Loucy (cell line): ENCODE data around the gene SLC43A3.

Experiments
- EZH2phosphoT487 ChIP-seq: fragments of 200-600 bp; IDR thresholded peaks from 2 replicates; pipeline ENCODE4 v1.6.1; 2018; ENCODE audit warnings: antibody characterized with exemption, mild to moderate bottlenecking, moderate library complexity, borderline replicate concordance
- TF ChIP-seq, protein P1 (sequence below): fragments of 200-600 bp; sonication (generic); conservative IDR thresholded peaks from 2 replicates; pipeline ENCODE4 v1.5.1; 2014; ENCODE audit warnings: mild to moderate bottlenecking, antibody characterized with exemption, low read length

DNA sequence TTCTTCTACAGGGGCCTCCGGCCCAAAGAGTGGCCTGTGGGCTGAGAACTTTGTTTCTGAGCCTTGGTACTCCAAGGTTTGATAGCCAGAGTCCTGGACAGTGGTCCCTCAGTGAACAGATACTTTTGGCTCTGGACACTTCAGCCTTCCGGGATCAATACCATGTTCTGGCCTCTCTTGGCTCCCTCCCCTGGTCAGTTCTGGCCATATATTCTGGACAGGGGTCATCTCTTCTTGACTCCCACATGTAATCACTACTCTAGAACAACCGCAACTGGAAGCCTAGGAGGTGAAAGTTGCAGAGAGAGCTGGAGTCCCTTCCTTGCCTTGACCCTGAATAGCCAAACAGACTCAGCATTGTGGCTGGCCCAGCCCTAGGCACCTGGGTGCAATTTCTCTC is 35.7 kb upstream of the SLC43A3 start:
- TF ChIP-seq, protein P1, sequence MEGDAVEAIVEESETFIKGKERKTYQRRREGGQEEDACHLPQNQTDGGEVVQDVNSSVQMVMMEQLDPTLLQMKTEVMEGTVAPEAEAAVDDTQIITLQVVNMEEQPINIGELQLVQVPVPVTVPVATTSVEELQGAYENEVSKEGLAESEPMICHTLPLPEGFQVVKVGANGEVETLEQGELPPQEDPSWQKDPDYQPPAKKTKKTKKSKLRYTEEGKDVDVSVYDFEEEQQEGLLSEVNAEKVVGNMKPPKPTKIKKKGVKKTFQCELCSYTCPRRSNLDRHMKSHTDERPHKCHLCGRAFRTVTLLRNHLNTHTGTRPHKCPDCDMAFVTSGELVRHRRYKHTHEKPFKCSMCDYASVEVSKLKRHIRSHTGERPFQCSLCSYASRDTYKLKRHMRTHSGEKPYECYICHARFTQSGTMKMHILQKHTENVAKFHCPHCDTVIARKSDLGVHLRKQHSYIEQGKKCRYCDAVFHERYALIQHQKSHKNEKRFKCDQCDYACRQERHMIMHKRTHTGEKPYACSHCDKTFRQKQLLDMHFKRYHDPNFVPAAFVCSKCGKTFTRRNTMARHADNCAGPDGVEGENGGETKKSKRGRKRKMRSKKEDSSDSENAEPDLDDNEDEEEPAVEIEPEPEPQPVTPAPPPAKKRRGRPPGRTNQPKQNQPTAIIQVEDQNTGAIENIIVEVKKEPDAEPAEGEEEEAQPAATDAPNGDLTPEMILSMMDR, result no peak
- no peak for TF ChIP-seq EZH2phosphoT487
